ENCODE data around the gene DISC1. TPM values are rescaled to one million over a fixed set of nuclear protein-coding genes. Genes with fewer than 3 reads are reported as not detected.
A peak's percentile ranks its signal among the peaks of the same experiment; 100 is the strongest.

DISC1 gene
- total RNA-seq, 2 experiments from 2014 or later, result 4.4 to 14.4 TPM

DNA sequence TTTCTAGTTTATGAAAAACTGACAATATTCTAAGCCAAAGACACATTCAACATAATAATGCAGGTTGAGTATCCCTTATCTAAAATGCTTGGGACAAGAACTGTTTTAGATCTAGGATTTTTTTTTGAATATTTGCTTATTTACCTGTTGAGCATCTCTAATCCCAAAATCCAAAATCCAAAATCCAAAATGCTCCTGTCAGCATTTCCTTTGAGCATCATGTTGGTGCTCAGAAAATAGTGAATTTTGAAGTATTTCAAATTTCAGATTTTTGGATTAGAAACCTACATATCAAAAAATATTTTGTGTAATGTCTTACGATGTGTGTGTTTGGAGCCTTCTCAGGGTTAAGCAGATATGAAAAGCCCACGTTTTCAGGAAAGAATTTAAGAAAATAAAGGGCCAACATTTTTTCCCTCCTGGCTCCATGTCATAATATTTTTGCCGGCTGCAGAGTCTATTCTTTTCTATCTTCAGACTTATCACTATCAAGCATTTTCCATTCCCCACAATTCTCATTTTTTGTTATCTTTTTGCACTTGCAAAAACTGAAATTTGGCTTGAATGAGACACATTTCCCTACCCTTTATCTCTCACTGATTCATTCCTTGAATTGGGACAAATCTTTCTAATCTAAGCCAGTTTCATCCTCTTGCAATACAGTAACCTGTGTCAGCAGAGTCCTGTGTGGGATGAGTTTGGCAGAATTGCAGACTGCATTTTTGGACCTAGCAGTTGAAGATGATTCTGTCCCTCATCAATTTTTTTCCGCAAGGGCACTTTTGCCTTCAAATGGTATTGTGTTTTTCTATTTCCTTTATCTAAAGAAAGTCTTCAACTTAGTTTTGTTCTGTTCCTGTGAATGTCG lies 233.9 kb downstream of the DISC1 start:
- CTCF ChIA-PET, result no interaction called here
- no peak overlapping the region for H3K4me3 Mint-ChIP-seq
- H3K27ac Mint-ChIP-seq, result no peak overlapping the region
- ATAC-seq (no peak), DNase-seq (no peak)
- no peaks in the 10 kb centered on the region for H3K9me3 Mint-ChIP-seq (ENCODE audit: low read depth)
- H3K36me3 Mint-ChIP-seq, result no peaks in the 10 kb centered on the region
- H3K4me1 Mint-ChIP-seq, result peaks cover 1% of the 10 kb centered on the region
- no peaks in the 10 kb centered on the region for H3K27me3 Mint-ChIP-seq

- ATAC-seq (no peak), DNase-seq (no peak)
- Mint-ChIP-seq H3K9me3 (ENCODE audit: low read depth) (no peaks in the 10 kb centered on the region), H3K4me1 (peaks cover 1% of the 10 kb centered on the region), H3K27me3 (no peaks in the 10 kb centered on the region), H3K4me3 (no peak overlapping the region), H3K27ac (no peak overlapping the region), H3K36me3 (no peaks in the 10 kb centered on the region)
- CTCF ChIA-PET, result interaction anchor here (0.8 kb wide), 1 partner anchor 56 kb away, joined by 3 read pairs; no protein-coding TSS in a partner anchor
These were observed 235.2 kb downstream of the DISC1 start for GRCh38 chr1:231861541-231862481.

GRCh38 chr1:231862611-231863010 lies 236.0 kb downstream of the DISC1 start:
- no peaks in the 10 kb centered on the region for H3K27me3 Mint-ChIP-seq
- no peak for DNase-seq
- H3K4me3 Mint-ChIP-seq, result no peak overlapping the region
- CTCF ChIA-PET, result no interaction called here
- no peaks in the 10 kb centered on the region for H3K9me3 Mint-ChIP-seq (ENCODE audit: low read depth)
- no peak for ATAC-seq
- peaks cover 1% of the 10 kb centered on the region for H3K4me1 Mint-ChIP-seq
- H3K27ac Mint-ChIP-seq, result no peak overlapping the region
- H3K36me3 Mint-ChIP-seq, result no peaks in the 10 kb centered on the region

GRCh38 chr1:231865331-231865730 lies 238.7 kb downstream of the DISC1 start:
- CTCF ChIA-PET, result interaction anchor here (1.0 kb wide), 1 partner anchor 327 kb away, joined by 3 read pairs; no protein-coding TSS in a partner anchor
- H3K9me3 Mint-ChIP-seq (ENCODE audit: low read depth), result no peaks in the 10 kb centered on the region

DNA sequence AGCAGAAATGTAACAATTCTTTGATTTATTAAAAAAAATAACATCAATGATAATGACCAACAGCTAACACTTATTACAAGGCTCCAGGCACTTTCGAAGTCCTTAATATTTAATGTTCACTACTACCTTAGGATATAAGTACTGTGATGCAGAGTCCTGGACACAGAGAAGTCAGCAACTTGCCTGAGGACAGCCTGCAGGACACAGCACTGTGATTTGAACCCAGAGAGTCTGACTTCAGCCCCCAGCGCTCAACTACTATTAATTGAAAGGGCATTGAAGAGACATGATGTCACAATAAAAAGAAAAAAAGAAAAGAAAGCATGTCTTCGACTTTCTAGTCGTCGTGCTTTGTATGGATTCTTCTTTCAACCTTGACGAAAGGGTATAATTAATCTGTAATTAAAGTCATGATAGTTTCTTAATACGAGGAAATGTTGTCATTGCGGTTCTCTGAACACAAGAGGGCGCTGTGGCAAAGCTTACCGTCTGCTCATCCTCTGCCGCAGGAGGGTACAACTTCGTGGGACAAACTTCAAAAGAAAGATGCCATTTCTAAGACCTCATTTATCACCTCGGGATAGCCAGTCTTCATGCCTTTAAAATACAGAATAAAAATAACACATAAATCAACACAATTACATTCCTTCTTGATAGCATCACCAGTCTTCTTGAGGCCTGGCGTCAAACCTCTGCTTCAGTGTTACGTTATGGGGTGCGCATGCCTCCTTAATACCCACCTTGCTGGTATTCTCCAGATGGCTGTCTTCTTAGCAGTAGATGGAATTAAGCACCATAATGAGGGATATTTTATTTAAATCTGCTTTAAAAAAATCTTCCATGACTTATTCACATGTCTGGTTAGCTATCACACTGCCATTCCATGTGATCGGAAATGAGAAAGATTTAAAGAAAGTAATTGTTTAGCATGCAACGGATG lies 240.1 kb downstream of the DISC1 start:
- no peak for ATAC-seq
- no peaks in the 10 kb centered on the region for H3K27me3 Mint-ChIP-seq
- H3K36me3 Mint-ChIP-seq, result no peaks in the 10 kb centered on the region
- peaks cover 10% of the 10 kb centered on the region for H3K4me1 Mint-ChIP-seq
- CTCF ChIA-PET, result interaction anchor here (0.7 to 2.2 kb wide), 10 partner anchors 9 to 761 kb away, joined by 3 to 12 read pairs (median 4); no protein-coding TSS in a partner anchor
- no peak overlapping the region for H3K4me3 Mint-ChIP-seq
- H3K9me3 Mint-ChIP-seq (ENCODE audit: low read depth), result no peaks in the 10 kb centered on the region
- peak; percentile 61 for DNase-seq
- no peak overlapping the region for H3K27ac Mint-ChIP-seq

More at GRCh38 chr1:231865331-231865730, 238.7 kb downstream of the DISC1 start:
- Mint-ChIP-seq H3K27ac (no peak overlapping the region), H3K4me1 (peaks cover 8% of the 10 kb centered on the region), H3K27me3 (no peaks in the 10 kb centered on the region), H3K4me3 (no peak overlapping the region), H3K36me3 (no peaks in the 10 kb centered on the region)
- no peak for ATAC-seq
- DNase-seq, result no peak

DNA sequence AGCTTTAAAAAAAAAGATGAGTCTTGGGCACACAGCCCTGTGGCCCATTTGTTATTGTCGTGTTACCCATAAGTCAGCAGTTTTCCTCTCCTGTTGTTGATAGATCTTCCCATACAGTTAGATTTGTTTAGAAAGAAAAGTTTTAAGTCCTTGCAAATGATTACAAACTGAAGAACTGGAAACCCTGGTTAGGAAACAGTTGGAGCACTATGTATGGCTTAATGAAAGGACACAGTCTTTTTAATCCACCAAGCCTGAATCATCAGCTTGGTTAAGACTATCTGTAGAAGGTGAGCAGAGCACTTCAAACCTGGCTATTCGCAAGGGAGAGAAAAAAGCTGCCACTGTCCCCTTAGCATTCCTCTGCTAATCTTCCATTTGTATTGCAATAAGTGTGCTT lies 241.0 kb downstream of the DISC1 start:
- no peaks in the 10 kb centered on the region for H3K27me3 Mint-ChIP-seq
- DNase-seq, result no peak
- CTCF ChIA-PET, result interaction anchor here (1.8 to 2.2 kb wide), 3 partner anchors 51 to 760 kb away, joined by 6 to 12 read pairs (median 10); no protein-coding TSS in a partner anchor
- H3K9me3 Mint-ChIP-seq (ENCODE audit: low read depth), result no peaks in the 10 kb centered on the region
- no peaks in the 10 kb centered on the region for H3K36me3 Mint-ChIP-seq
- H3K4me3 Mint-ChIP-seq, result no peak overlapping the region
- H3K4me1 Mint-ChIP-seq, result peaks cover 15% of the 10 kb centered on the region
- ATAC-seq, result no peak
- no peak overlapping the region for H3K27ac Mint-ChIP-seq

- H3K9me3 Mint-ChIP-seq (ENCODE audit: low read depth), result no peaks in the 10 kb centered on the region
- no peak overlapping the region for H3K27ac Mint-ChIP-seq
- H3K4me1 Mint-ChIP-seq, result peaks cover 15% of the 10 kb centered on the region
- CTCF ChIA-PET, result interaction anchor here (1.2 kb wide), 1 partner anchor 70 kb away, joined by 3 read pairs; no protein-coding TSS in a partner anchor
- no peak for ATAC-seq
- H3K36me3 Mint-ChIP-seq, result peaks cover 3% of the 10 kb centered on the region
- no peaks in the 10 kb centered on the region for H3K27me3 Mint-ChIP-seq
- H3K4me3 Mint-ChIP-seq, result no peak overlapping the region
- no peak for DNase-seq
These were observed 242.8 kb downstream of the DISC1 start for GRCh38 chr1:231869364-231869763.

GRCh38 chr1:231871471-231871870 lies 244.9 kb downstream of the DISC1 start:
- ATAC-seq, result no peak
- H3K27me3 Mint-ChIP-seq, result no peaks in the 10 kb centered on the region
- CTCF ChIA-PET, result interaction anchor here (1.4 kb wide), 1 partner anchor 48 kb away, joined by 3 read pairs; no protein-coding TSS in a partner anchor
- H3K27ac Mint-ChIP-seq, result no peak overlapping the region
- peaks cover 15% of the 10 kb centered on the region for H3K4me1 Mint-ChIP-seq
- H3K4me3 Mint-ChIP-seq, result no peak overlapping the region
- peaks cover 3% of the 10 kb centered on the region for H3K36me3 Mint-ChIP-seq
- DNase-seq, result no peak
- no peaks in the 10 kb centered on the region for H3K9me3 Mint-ChIP-seq (ENCODE audit: low read depth)

- no peak overlapping the region for H3K4me3 Mint-ChIP-seq
- ATAC-seq, result no peak
- CTCF ChIA-PET, result no interaction called here
These were observed 245.3 kb downstream of the DISC1 start for GRCh38 chr1:231871878-231872277.

DNA sequence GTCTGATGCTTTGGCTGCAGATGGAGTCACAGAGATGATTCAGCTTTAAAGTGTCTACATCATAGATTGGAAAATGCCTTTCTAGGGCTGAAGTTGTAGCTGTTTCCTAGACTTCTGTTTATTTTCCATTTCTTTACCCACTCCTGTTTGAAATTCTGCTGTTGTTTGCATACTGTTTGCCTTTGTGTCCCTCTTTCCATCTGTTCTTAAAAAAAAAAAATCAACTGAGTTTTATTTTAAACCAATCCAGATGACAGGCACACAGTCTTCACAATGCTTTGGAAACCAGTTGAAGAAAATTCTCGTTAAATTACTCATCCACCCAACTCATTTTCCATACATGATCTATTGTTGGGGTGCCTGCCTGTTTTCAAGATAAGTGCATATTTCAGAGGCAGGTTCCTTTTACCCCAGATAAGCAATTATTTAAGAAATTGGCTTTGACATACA lies 245.9 kb downstream of the DISC1 start:
- DNase-seq (no peak), ATAC-seq (no peak)
- peaks cover 15% of the 10 kb centered on the region for H3K4me1 Mint-ChIP-seq
- CTCF ChIA-PET, result no interaction called here
- H3K36me3 Mint-ChIP-seq, result peaks cover 3% of the 10 kb centered on the region
- H3K27me3 Mint-ChIP-seq, result no peaks in the 10 kb centered on the region
- H3K27ac Mint-ChIP-seq, result no peak overlapping the region
- H3K4me3 Mint-ChIP-seq, result no peak overlapping the region
- no peaks in the 10 kb centered on the region for H3K9me3 Mint-ChIP-seq (ENCODE audit: low read depth)

More at GRCh38 chr1:231871878-231872277, 245.3 kb downstream of the DISC1 start:
- Mint-ChIP-seq H3K27ac (no peak overlapping the region), H3K4me1 (peaks cover 15% of the 10 kb centered on the region), H3K36me3 (peaks cover 3% of the 10 kb centered on the region), H3K27me3 (no peaks in the 10 kb centered on the region), H3K9me3 (ENCODE audit: low read depth) (no peaks in the 10 kb centered on the region)
- DNase-seq, result no peak

DNA sequence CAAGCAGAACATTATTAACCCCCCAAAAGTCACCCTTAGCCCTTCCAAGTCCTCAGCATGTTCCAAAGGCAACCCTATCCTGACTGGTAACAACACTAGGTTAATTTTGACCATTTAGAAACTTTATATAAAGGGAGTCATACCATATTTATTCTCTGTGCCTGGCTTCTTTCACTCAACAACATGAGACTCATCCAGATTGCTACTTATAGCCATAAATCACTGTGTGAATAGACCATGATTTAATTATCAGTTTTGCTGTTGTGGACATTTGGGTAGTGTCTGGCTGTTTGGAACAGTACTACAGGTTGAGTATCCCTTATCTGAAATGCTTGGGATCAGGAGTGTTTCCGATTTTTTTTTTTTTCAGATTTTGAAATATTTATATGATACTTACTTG lies 252.1 kb downstream of the DISC1 start:
- ATAC-seq (no peak), DNase-seq (no peak)
- no peaks in the 10 kb centered on the region for H3K4me1 Mint-ChIP-seq
- CTCF ChIA-PET, result no interaction called here
- no peak overlapping the region for H3K27ac Mint-ChIP-seq
- no peaks in the 10 kb centered on the region for H3K9me3 Mint-ChIP-seq (ENCODE audit: low read depth)
- H3K27me3 Mint-ChIP-seq, result no peaks in the 10 kb centered on the region
- no peak overlapping the region for H3K4me3 Mint-ChIP-seq
- peaks cover 1% of the 10 kb centered on the region for H3K36me3 Mint-ChIP-seq

GRCh38 chr1:231879296-231879695 lies 252.7 kb downstream of the DISC1 start:
- CTCF ChIA-PET, result no interaction called here
- no peak overlapping the region for H3K4me3 Mint-ChIP-seq
- no peak overlapping the region for H3K27ac Mint-ChIP-seq
- no peak for DNase-seq
- H3K4me1 Mint-ChIP-seq, result no peaks in the 10 kb centered on the region
- H3K9me3 Mint-ChIP-seq (ENCODE audit: low read depth), result no peaks in the 10 kb centered on the region
- no peaks in the 10 kb centered on the region for H3K27me3 Mint-ChIP-seq
- ATAC-seq, result no peak
- peaks cover 1% of the 10 kb centered on the region for H3K36me3 Mint-ChIP-seq
